ENCODE data around the gene DCAF10.

Gene DCAF10

GRCh38 chr9:37892063-37892462, 91.5 kb downstream of the DCAF10 start:
- Histone ChIP-seq H3K4me3 (no peak overlapping the region), H3K27me3 (no peaks in the 10 kb centered on the region), H4K20me1 (peaks cover 24% of the 10 kb centered on the region), H3K9me3 (peaks cover 6% of the 10 kb centered on the region), H3K27ac (no peak overlapping the region), H3K4me1 (no peaks in the 10 kb centered on the region), H3K36me3 (peaks cover 88% of the 10 kb centered on the region), H3K9ac (no peak overlapping the region), H3K4me2 (no peak overlapping the region)
- no peak for TF ChIP-seq Cebpa-rat (IDR thresholded peaks at IDR 0.05)

DNA sequence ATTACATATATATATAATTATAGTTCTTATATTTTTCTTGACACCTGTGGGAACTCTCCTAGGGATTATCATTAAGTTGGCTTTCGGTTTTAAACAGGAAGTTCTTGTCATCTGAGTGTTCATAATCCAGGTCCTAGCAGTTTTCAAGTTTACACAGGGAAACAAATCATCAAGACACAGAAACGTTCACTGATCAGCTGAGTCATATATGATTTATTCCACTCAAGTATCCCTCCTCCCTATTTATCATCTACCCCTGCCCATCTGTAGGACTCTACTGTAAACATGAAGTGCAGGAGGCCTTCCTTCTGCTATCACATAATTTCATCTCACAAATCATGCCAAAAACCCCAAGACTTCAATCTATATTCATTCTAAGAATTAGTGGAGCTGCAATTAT, 97.1 kb downstream of the DCAF10 start:
- no peaks in the 10 kb centered on the region for H3K9me3 ChIP-seq
- H3K27ac ChIP-seq, result no peak overlapping the region
- no peak for TF ChIP-seq Cebpa-rat (IDR thresholded peaks at IDR 0.05)
- no peak overlapping the region for H3K4me2 ChIP-seq
- H3K36me3 ChIP-seq, result peaks cover 69% of the 10 kb centered on the region
- no peak overlapping the region for H3K9ac ChIP-seq
- peaks cover 47% of the 10 kb centered on the region for H4K20me1 ChIP-seq
- peaks cover 25% of the 10 kb centered on the region for H3K4me1 ChIP-seq
- H3K4me3 ChIP-seq, result no peak overlapping the region
- no peaks in the 10 kb centered on the region for H3K27me3 ChIP-seq

GRCh38 chr9:37899041-37899440, 98.4 kb downstream of the DCAF10 start:
- Histone ChIP-seq H4K20me1 (peaks cover 43% of the 10 kb centered on the region), H3K36me3 (peaks cover 55% of the 10 kb centered on the region), H3K4me3 (no peak overlapping the region), H3K27me3 (no peaks in the 10 kb centered on the region), H3K27ac (no peak overlapping the region), H3K9me3 (no peaks in the 10 kb centered on the region), H3K9ac (no peak overlapping the region), H3K4me2 (no peak overlapping the region), H3K4me1 (peaks cover 30% of the 10 kb centered on the region)
- TF ChIP-seq Cebpa-rat (IDR thresholded peaks at IDR 0.05), result no peak

- H3K4me3 ChIP-seq, result no peak overlapping the region
- peaks cover 38% of the 10 kb centered on the region for H3K4me1 ChIP-seq
- peaks cover 26% of the 10 kb centered on the region for H3K36me3 ChIP-seq
- no peak overlapping the region for H3K9ac ChIP-seq
- H3K4me2 ChIP-seq, result peak overlapping the region; percentile 91
- no peak overlapping the region for H3K27ac ChIP-seq
- peaks cover 35% of the 10 kb centered on the region for H4K20me1 ChIP-seq
- no peaks in the 10 kb centered on the region for H3K27me3 ChIP-seq
- no peak for TF ChIP-seq Cebpa-rat (IDR thresholded peaks at IDR 0.05)
- no peaks in the 10 kb centered on the region for H3K9me3 ChIP-seq
Observed at GRCh38 chr9:37902131-37902530, 101.5 kb downstream of the DCAF10 start.

DNA sequence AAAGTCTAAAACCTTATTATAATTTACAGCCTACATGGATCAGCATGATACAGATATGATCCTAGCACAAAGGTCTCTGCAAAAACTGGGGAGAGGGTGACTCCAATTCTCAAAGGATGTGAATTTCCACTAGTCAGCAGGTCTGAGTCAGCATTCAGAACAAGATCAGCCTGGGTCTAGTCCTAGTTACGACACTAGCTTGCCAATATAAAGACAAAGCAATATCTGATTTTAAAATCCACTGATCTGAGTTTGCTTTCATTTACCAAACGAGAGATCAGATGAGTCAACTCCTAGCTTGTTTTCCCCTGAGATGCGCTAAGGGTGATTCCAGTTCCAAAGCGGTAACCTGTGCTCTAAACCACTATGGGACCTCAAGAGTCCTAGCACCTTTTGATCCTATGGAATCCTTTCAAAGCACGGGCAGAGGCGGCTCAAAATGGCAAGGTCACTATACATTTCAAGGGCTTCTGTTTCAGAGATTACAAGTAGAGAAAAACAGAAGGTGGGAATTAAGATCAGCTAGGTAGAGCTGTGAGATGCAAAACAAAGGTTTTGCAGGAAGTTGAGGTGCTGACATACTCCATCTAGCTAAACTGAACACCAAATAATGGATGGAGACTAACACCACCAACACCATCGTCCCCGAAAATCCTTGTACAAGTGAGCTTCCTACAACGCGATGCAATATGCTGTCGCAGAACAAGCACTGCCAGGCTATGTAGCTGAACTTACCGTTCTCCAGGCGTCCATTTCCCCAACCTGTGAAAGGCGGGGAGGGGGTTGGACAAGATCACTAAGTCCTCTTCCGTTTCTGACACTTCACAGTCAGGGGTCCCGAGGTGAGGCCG, 102.4 kb downstream of the DCAF10 start:
- TF ChIP-seq Cebpa-rat (IDR thresholded peaks at IDR 0.05), result no peak
- H3K4me3 ChIP-seq, result peak overlapping the region; percentile 89
- H3K9me3 ChIP-seq, result no peaks in the 10 kb centered on the region
- peak overlapping the region; percentile 85 for H3K9ac ChIP-seq
- no peaks in the 10 kb centered on the region for H3K27me3 ChIP-seq
- peaks cover 35% of the 10 kb centered on the region for H4K20me1 ChIP-seq
- H3K36me3 ChIP-seq, result peaks cover 20% of the 10 kb centered on the region
- peaks cover 38% of the 10 kb centered on the region for H3K4me1 ChIP-seq
- peak overlapping the region; percentile 73 for H3K27ac ChIP-seq
- peak overlapping the region; percentile 91 for H3K4me2 ChIP-seq

DNA sequence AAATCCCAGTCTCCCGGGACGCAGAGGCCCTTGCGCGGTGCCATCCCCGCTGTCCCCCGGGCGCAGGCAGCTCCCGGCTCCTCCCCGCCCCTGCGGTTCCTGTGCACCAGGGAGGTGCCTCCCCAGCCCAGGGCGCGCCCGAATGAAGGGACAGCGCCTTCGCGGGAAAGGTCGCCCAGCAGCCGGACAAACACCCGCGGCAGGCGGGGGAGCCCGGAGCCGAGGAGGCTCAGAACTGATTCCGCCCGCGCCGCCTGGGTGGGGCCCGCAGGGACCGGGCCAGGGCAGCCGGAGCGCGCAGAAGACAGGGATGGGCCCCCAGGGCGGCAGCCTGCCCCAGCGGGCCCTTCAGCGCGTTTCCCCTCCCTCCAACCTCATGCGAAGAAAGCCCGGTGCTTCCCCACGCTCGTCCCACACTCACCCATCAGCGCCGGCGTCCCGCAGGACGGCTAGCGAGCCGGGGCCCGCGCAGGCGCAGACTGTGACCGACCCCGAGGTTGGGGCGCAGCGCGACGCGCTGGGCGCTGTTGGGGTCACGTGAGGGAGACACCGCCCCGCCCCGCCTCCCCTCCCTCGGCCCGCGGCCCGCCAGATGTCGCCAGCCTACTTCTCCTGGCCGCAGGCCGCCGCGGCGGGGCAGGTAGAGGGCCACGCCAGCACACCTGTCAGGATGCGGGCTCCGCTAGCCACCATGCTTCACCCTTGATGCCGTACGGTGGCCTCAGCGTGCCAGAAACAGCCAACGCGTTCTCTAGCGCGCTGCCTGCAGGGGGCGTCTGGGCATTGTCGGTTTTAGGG, 103.2 kb downstream of the DCAF10 start, which contains the start of gene SLC25A51:
TSS of gene SLC25A51 (minus strand) at position 481 of the 798 bp plus-strand sequence. CDS start 15,577 bp downstream, outside the sequence.
- H3K9ac ChIP-seq, result peak within 1 kb of the TSS; percentile 85
- peak within 1 kb of the TSS; percentile 73 for H3K27ac ChIP-seq
- H3K27me3 ChIP-seq, result no peaks in the 10 kb centered on the region
- peak within 1 kb of the TSS; percentile 89 for H3K4me3 ChIP-seq
- peak within 1 kb of the TSS; percentile 91 for H3K4me2 ChIP-seq
- peaks cover 12% of the 10 kb centered on the region for H3K36me3 ChIP-seq
- H4K20me1 ChIP-seq, result peaks cover 35% of the 10 kb centered on the region
- H3K9me3 ChIP-seq, result no peaks in the 10 kb centered on the region
- peaks cover 38% of the 10 kb centered on the region for H3K4me1 ChIP-seq
- no peak for TF ChIP-seq Cebpa-rat (IDR thresholded peaks at IDR 0.05)

- no peak for TF ChIP-seq Cebpa-rat (IDR thresholded peaks at IDR 0.05)
- Histone ChIP-seq H3K27me3 (no peaks in the 10 kb centered on the region), H3K4me2 (peak overlapping the region; percentile 91), H4K20me1 (peaks cover 35% of the 10 kb centered on the region), H3K4me1 (peaks cover 38% of the 10 kb centered on the region), H3K9me3 (no peaks in the 10 kb centered on the region), H3K27ac (peak overlapping the region; percentile 73), H3K4me3 (peak overlapping the region; percentile 89), H3K9ac (peak overlapping the region; percentile 85), H3K36me3 (peaks cover 6% of the 10 kb centered on the region; the same call in 1 of the 2 replicates)
Observed at GRCh38 chr9:37904445-37905130, 104.0 kb downstream of the DCAF10 start.

- Histone ChIP-seq H3K9me3 (no peaks in the 10 kb centered on the region), H3K4me3 (peak overlapping the region; percentile 89), H4K20me1 (peaks cover 32% of the 10 kb centered on the region), H3K4me1 (peaks cover 36% of the 10 kb centered on the region), H3K27ac (0 out of 2 replicates have a peak overlapping the region, but pooled peaks have one; percentile 73), H3K27me3 (no peaks in the 10 kb centered on the region), H3K36me3 (peaks cover 4% of the 10 kb centered on the region; the same call in 1 of the 2 replicates), H3K9ac (no peak overlapping the region), H3K4me2 (peak overlapping the region; percentile 91)
- no peak for TF ChIP-seq Cebpa-rat (IDR thresholded peaks at IDR 0.05)
Observed at GRCh38 chr9:37905131-37905505, 104.5 kb downstream of the DCAF10 start.

- TF ChIP-seq Cebpa-rat (IDR thresholded peaks at IDR 0.05), result no peak
- H3K9me3 ChIP-seq, result no peaks in the 10 kb centered on the region
- H3K36me3 ChIP-seq, result no peaks in the 10 kb centered on the region; the same call in 1 of the 2 replicates
- H3K4me1 ChIP-seq, result peaks cover 29% of the 10 kb centered on the region
- no peak overlapping the region for H3K4me2 ChIP-seq
- H3K27ac ChIP-seq, result no peak overlapping the region
- no peaks in the 10 kb centered on the region for H3K27me3 ChIP-seq
- H4K20me1 ChIP-seq, result peaks cover 25% of the 10 kb centered on the region
- H3K9ac ChIP-seq, result no peak overlapping the region
- H3K4me3 ChIP-seq, result no peak overlapping the region
Observed at GRCh38 chr9:37905776-37906175, 105.2 kb downstream of the DCAF10 start.

All from BLaER1 (cell line).